Dendritic cell treated with granulocyte-macrophage colony-stimulating factor and Interleukin-4, amounts not matched to agents 40 ng/mL and 50 ng/mL, for 4 days (primary cell): Measurements from ENCODE around the gene RPA1.
"Not testable (repeated sequence)": the region's sequence is repeated elsewhere in the genome, so short reads cannot be mapped to it uniquely, and the experiment has no call there.

Experiments
- H3K27ac Mint-ChIP-seq: one replicate; pipeline ENCODE4 v1.8.0; 2022; ENCODE audit warnings: mild to moderate bottlenecking, mixed read lengths
- H3K27me3 Mint-ChIP-seq: one replicate; pipeline ENCODE4 v1.8.0; 2022; ENCODE audit warnings: mild to moderate bottlenecking, mixed read lengths
- H3K36me3 Mint-ChIP-seq: one replicate; pipeline ENCODE4 v1.8.0; 2022; ENCODE audit warnings: low read depth, mixed read lengths
- H3K4me1 Mint-ChIP-seq: one replicate; pipeline ENCODE4 v1.8.0; 2022; ENCODE audit warnings: low read depth, mixed read lengths
- H3K4me3 Mint-ChIP-seq: one replicate; pipeline ENCODE4 v1.8.0; 2022; ENCODE audit warnings: mild to moderate bottlenecking, moderate library complexity, mixed read lengths
- H3K9me3 Mint-ChIP-seq: one replicate; pipeline ENCODE4 v1.8.0; 2022; ENCODE audit warnings: mixed read lengths
- intact Hi-C: fragments of 100-400 bp; cut with micrococcal nuclease; formaldehyde crosslinking; loops from one replicate; pipeline ENCODE4 v1.15.0; 2022

The RPA1 gene

GRCh38 chr17:1843947-1844346 lies 14.1 kb downstream of the RPA1 start:
- no peak overlapping the region for H3K27ac Mint-ChIP-seq
- H3K4me3 Mint-ChIP-seq = no peak overlapping the region
- peaks cover 71% of the 10 kb centered on the region for H3K36me3 Mint-ChIP-seq
- H3K27me3 Mint-ChIP-seq = no peaks in the 10 kb centered on the region
- H3K4me1 Mint-ChIP-seq = no peaks in the 10 kb centered on the region
- intact Hi-C loops = no loop called here
- H3K9me3 Mint-ChIP-seq = no peaks in the 10 kb centered on the region

DNA sequence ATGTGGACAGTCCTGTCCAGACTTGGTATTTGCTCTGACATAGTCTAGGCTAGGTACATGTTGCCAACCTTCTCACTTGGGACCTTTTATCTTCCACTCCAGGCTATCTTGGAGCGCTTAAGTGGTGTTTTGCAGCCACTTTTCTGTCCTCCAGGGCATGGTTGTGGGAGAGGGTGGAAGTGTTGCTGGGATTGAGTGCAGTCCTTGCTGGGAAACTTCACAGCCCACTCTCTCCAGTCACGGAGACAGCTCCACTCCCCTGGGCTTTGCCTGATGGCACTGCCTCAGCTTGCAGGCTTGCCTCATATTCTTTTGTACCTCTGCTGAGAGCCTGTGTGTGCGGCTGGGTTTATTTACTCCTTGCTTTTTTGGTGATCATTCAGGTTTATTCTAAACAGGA lies 17.4 kb downstream of the RPA1 start:
- H3K4me3 Mint-ChIP-seq = no peak overlapping the region

GRCh38 chr17:1852327-1852726 lies 22.5 kb downstream of the RPA1 start:
- no peaks in the 10 kb centered on the region for H3K27me3 Mint-ChIP-seq
- no peaks in the 10 kb centered on the region for H3K9me3 Mint-ChIP-seq
- H3K4me3 Mint-ChIP-seq = no peak overlapping the region
- H3K4me1 Mint-ChIP-seq = peaks cover 7% of the 10 kb centered on the region
- H3K27ac Mint-ChIP-seq = no peak overlapping the region
- intact Hi-C loops = no loop called here
- peaks cover 88% of the 10 kb centered on the region for H3K36me3 Mint-ChIP-seq

More for the DNA sequence above, 17.4 kb downstream of the RPA1 start:
- Mint-ChIP-seq H3K36me3 (peaks cover 95% of the 10 kb centered on the region), H3K9me3 (no peaks in the 10 kb centered on the region), H3K27me3 (no peaks in the 10 kb centered on the region), H3K27ac (no peak overlapping the region), H3K4me1 (peaks cover 4% of the 10 kb centered on the region)
- intact Hi-C loops = no loop called here

DNA sequence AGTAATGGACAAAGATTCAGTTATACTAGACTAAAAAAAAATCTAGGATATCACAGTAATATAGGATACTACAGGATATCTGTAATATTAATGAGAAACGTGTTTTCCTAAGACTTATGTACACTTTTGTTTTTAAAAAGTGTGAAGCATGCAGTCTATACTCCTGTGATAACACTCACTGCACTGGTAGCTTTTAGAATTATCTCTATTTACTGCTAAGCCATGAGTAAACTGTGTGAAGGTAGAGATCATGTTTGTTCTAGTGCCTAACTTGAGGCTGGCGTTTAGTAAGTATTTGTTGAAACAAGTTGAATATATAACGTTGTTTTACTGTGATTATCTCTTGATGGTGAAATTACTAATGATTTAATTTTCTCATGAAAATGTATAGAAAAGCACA lies 23.9 kb downstream of the RPA1 start:
- H3K27me3 Mint-ChIP-seq = no peaks in the 10 kb centered on the region
- no peak overlapping the region for H3K4me3 Mint-ChIP-seq
- no peak overlapping the region for H3K27ac Mint-ChIP-seq
- H3K9me3 Mint-ChIP-seq = no peaks in the 10 kb centered on the region
- peaks cover 84% of the 10 kb centered on the region for H3K36me3 Mint-ChIP-seq
- intact Hi-C loops = no loop called here
- H3K4me1 Mint-ChIP-seq = peaks cover 7% of the 10 kb centered on the region

- intact Hi-C loops, H3K4me1 Mint-ChIP-seq, H3K9me3 Mint-ChIP-seq, H3K27me3 Mint-ChIP-seq, H3K27ac Mint-ChIP-seq, H3K4me3 Mint-ChIP-seq: not testable (repeated sequence)
- peaks cover 86% of the 10 kb centered on the region for H3K36me3 Mint-ChIP-seq
Measured at GRCh38 chr17:1856462-1856861, 26.7 kb downstream of the RPA1 start.

DNA sequence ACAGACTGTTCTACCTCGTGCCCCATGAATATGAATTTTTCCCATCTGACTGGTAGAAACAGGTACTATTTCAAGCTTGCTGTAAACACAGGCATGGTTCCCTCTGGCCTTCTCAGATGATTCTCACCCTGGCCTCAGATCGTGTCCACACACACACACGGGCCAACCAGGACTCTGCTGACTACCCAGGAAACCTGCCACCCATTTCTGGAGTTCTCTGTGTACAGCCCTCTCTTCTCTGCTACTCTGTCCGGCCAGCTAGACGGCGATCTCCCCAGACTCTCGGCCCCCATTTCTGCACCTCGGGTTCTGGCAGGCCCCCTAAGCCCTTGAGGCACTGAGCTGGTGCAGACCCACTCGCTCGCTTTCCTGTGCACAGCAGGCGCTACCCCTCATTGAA lies 31.2 kb downstream of the RPA1 start:
- intact Hi-C loops = no loop called here
- H3K4me1 Mint-ChIP-seq = no peaks in the 10 kb centered on the region
- peaks cover 47% of the 10 kb centered on the region for H3K36me3 Mint-ChIP-seq
- H3K4me3 Mint-ChIP-seq = no peak overlapping the region
- H3K27ac Mint-ChIP-seq = no peak overlapping the region
- H3K9me3 Mint-ChIP-seq = no peaks in the 10 kb centered on the region
- H3K27me3 Mint-ChIP-seq = no peaks in the 10 kb centered on the region

GRCh38 chr17:1861391-1862010 lies 31.7 kb downstream of the RPA1 start:
- H3K9me3 Mint-ChIP-seq = no peaks in the 10 kb centered on the region
- H3K4me1 Mint-ChIP-seq = no peaks in the 10 kb centered on the region
- no peak overlapping the region for H3K4me3 Mint-ChIP-seq
- intact Hi-C loops = no loop called here
- H3K27me3 Mint-ChIP-seq = no peaks in the 10 kb centered on the region
- H3K36me3 Mint-ChIP-seq = peaks cover 45% of the 10 kb centered on the region
- H3K27ac Mint-ChIP-seq = no peak overlapping the region

DNA sequence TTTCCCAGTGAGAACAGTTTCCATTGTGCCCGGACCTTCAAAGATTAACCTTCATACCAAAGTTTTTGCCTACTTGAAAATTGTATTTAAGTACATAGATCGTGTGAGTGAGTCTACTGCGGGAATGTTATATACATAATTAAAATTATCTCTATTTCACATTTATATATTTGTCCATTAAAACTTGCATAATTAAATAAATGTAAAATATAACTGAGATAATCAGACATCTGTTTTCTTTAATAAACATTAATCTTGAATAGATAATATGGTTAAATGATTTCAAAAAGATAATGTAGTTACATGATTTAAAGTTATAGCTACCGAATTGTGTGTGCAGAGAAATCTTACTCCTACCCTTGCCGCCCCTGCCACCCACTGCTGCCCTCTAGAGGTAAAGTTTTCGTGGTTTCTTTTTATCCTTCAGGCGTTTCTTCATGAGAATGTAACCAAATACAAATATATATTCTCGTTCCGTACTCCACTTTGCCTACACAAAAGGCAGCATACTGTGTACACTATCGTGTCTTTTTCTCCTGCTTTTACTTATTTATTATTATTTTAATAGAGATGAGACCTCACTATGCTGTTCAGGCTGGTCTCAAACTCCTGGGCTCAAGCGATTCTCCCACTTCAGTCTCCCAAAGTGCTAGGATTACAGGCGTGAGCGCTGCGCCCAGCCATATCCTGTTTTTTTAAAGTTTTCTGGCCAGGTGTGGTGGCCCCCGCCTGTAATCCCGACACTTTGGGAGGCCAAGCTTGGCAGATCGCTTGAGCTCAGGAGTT lies 35.6 kb downstream of the RPA1 start:
- H3K4me1 Mint-ChIP-seq = no peaks in the 10 kb centered on the region
- intact Hi-C loops = loop anchor here (2.0 to 5.0 kb wide), 2 partner anchors 148 to 197 kb away; no protein-coding TSS in a partner anchor
- no peak overlapping the region for H3K4me3 Mint-ChIP-seq
- no peaks in the 10 kb centered on the region for H3K27me3 Mint-ChIP-seq
- H3K27ac Mint-ChIP-seq = no peak overlapping the region
- H3K36me3 Mint-ChIP-seq = peaks cover 47% of the 10 kb centered on the region
- H3K9me3 Mint-ChIP-seq = no peaks in the 10 kb centered on the region

DNA sequence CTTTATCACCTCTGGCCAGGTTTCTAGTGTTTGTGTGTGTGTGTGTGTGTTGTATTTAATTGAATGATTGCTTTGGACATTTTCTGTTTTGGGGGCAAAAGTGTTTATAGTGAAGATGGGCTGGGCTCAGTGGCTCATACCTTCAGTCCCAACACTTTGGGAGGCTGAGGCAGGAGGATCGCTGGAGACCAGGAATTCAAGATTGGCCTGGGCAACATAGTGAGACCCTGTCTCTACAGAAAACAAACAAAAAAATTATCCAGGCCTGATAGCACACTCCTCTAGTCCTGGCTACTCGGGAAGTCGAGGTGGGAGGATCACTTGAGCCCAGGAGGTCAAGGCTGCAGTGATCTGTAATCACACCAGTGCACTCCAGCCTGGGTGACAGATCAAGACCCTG lies 37.5 kb downstream of the RPA1 start:
- H3K27ac Mint-ChIP-seq = no peak overlapping the region
- no peaks in the 10 kb centered on the region for H3K27me3 Mint-ChIP-seq
- H3K9me3 Mint-ChIP-seq = no peaks in the 10 kb centered on the region
- no peaks in the 10 kb centered on the region for H3K4me1 Mint-ChIP-seq
- no peak overlapping the region for H3K4me3 Mint-ChIP-seq
- H3K36me3 Mint-ChIP-seq = peaks cover 46% of the 10 kb centered on the region
- intact Hi-C loops = loop anchor here (5.0 kb wide), 1 partner anchor 150 kb away; no protein-coding TSS in a partner anchor

- no peak overlapping the region for H3K4me3 Mint-ChIP-seq
- no peak overlapping the region for H3K27ac Mint-ChIP-seq
- H3K36me3 Mint-ChIP-seq = peaks cover 54% of the 10 kb centered on the region
- H3K9me3 Mint-ChIP-seq = no peaks in the 10 kb centered on the region
- H3K27me3 Mint-ChIP-seq = no peaks in the 10 kb centered on the region
- H3K4me1 Mint-ChIP-seq = no peaks in the 10 kb centered on the region
- intact Hi-C loops = loop anchor here (5.0 kb wide), 1 partner anchor 151 kb away; no protein-coding TSS in a partner anchor
Measured at GRCh38 chr17:1868090-1868489, 38.3 kb downstream of the RPA1 start.

DNA sequence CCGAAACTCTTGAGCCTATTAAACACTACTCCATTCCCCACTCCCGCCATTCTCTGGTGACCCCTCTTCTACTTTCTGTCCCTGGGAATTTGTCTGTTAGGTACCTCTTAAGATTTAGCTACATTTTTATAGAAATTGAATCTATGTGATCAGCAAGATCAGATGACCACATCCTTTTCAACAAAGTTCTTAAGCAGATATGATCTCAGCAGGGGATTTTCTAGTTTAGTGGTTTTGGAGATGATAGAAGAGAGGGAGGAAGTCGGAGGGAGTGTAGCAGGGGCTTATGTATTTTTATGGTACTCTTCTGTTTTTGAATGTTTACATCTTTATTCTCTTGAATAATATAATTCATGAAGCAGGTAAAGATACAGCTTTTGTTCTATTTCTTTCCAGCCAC lies 40.8 kb downstream of the RPA1 start:
- Mint-ChIP-seq H3K36me3 (peaks cover 79% of the 10 kb centered on the region), H3K4me1 (no peaks in the 10 kb centered on the region)

DNA sequence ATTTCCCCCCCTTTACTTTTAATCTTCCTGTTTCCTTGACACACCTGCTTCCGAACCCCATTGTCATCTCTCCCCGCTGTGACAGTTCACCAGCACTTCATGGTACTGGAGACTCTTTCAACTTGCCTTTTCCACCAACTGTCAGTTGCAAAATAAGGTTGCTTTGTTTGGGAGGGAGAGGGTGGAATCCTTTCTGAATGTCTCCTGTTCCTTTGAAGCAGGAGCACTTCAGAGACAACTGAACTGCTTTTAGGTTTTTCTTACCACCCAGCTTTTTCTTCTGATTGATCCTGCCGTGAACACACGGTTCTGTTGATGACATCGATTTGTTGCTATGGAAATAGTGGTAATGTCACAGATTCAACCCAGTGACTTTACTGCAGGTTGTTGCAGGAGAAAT lies 42.0 kb downstream of the RPA1 start:
- Mint-ChIP-seq H3K4me3 (no peak overlapping the region), H3K9me3 (no peaks in the 10 kb centered on the region), H3K36me3 (peaks cover 86% of the 10 kb centered on the region), H3K27me3 (no peaks in the 10 kb centered on the region), H3K4me1 (no peaks in the 10 kb centered on the region), H3K27ac (no peak overlapping the region)
- intact Hi-C loops = no loop called here

More for the DNA sequence above, 40.8 kb downstream of the RPA1 start:
- intact Hi-C loops = no loop called here
- Mint-ChIP-seq H3K9me3 (no peaks in the 10 kb centered on the region), H3K4me3 (no peak overlapping the region), H3K27ac (no peak overlapping the region), H3K27me3 (no peaks in the 10 kb centered on the region)

GRCh38 chr17:1872254-1872653 lies 42.4 kb downstream of the RPA1 start:
- no peak overlapping the region for H3K4me3 Mint-ChIP-seq
- peaks cover 86% of the 10 kb centered on the region for H3K36me3 Mint-ChIP-seq
- no peak overlapping the region for H3K27ac Mint-ChIP-seq
- H3K4me1 Mint-ChIP-seq = no peaks in the 10 kb centered on the region
- intact Hi-C loops = no loop called here
- H3K27me3 Mint-ChIP-seq = no peaks in the 10 kb centered on the region
- H3K9me3 Mint-ChIP-seq = no peaks in the 10 kb centered on the region

- no peaks in the 10 kb centered on the region for H3K27me3 Mint-ChIP-seq
- intact Hi-C loops = no loop called here
- H3K9me3 Mint-ChIP-seq = no peaks in the 10 kb centered on the region
- peaks cover 87% of the 10 kb centered on the region for H3K36me3 Mint-ChIP-seq
- no peak overlapping the region for H3K27ac Mint-ChIP-seq
- H3K4me1 Mint-ChIP-seq = no peaks in the 10 kb centered on the region
- H3K4me3 Mint-ChIP-seq = no peak overlapping the region
Measured at GRCh38 chr17:1872976-1873375, 43.2 kb downstream of the RPA1 start.
